ENCODE results near the gene TPRG1.

DNA sequence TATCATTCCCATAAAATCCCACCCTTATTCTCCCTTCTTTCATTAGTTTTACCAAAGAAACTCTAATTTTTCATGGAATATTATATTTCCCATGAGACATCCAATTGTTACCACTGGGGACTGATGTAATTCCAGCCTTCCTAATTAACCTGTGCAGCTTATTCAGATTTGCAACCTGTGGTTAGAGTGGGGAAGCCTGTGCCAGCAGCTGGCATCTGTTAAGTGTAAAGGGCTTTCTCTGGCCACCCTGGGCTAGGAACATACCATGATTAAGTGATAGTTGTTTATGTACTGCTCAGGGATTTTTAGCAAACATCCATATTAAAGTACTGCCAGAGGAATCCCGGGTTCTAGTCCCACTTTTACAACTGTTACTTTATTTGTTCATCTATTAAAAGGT, 78.2 kb downstream of the TPRG1 start:
- TF ChIP-seq, protein P1, sequence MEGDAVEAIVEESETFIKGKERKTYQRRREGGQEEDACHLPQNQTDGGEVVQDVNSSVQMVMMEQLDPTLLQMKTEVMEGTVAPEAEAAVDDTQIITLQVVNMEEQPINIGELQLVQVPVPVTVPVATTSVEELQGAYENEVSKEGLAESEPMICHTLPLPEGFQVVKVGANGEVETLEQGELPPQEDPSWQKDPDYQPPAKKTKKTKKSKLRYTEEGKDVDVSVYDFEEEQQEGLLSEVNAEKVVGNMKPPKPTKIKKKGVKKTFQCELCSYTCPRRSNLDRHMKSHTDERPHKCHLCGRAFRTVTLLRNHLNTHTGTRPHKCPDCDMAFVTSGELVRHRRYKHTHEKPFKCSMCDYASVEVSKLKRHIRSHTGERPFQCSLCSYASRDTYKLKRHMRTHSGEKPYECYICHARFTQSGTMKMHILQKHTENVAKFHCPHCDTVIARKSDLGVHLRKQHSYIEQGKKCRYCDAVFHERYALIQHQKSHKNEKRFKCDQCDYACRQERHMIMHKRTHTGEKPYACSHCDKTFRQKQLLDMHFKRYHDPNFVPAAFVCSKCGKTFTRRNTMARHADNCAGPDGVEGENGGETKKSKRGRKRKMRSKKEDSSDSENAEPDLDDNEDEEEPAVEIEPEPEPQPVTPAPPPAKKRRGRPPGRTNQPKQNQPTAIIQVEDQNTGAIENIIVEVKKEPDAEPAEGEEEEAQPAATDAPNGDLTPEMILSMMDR (IDR thresholded peaks at IDR 0.05): no peak
- TF ChIP-seq POLR2A (IDR thresholded peaks at IDR 0.05): no peak

Data from body of pancreas (tissue), 4 donors.